RWPE2 (cell line): ENCODE measurements around the gene GJB6.

Source experiments
- ATAC-seq: fragments of 200-7000 bp; cut with Tn5 transposase; 3 replicates; pipeline ENCODE4 v1.9.1; 2021; ENCODE audit warnings: low read depth
- DNase-seq: peaks from one replicate; pipeline ENCODE4 v3.0.0-alpha.2; 2020; ENCODE audit warnings: low spot score
- H3K27ac ChIP-seq: fragments of 450-650 bp; 2 replicates; pipeline ENCODE4 v1.5.1; 2017; ENCODE audit warnings: mild to moderate bottlenecking; ENCODE audit not compliant: poor library complexity, severe bottlenecking
- H3K27me3 ChIP-seq: fragments of 250-450 bp; sonication (Bioruptor Pico); 2 replicates; pipeline ENCODE4 v1.5.1; 2021; ENCODE audit warnings: mild to moderate bottlenecking, moderate library complexity; ENCODE audit not compliant: insufficient read depth, poor library complexity, severe bottlenecking
- H3K36me3 ChIP-seq: fragments of 250-450 bp; sonication (Bioruptor Pico); 2 replicates; pipeline ENCODE4 v1.5.1; 2020; ENCODE audit warnings: low read depth, mild to moderate bottlenecking, moderate library complexity
- H3K4me1 ChIP-seq: fragments of 250-450 bp; sonication (Bioruptor Pico); 2 replicates; pipeline ENCODE4 v1.5.1; 2021; ENCODE audit warnings: mild to moderate bottlenecking, moderate library complexity; ENCODE audit not compliant: insufficient read depth, poor library complexity, severe bottlenecking
- H3K4me3 ChIP-seq: fragments of 250-450 bp; sonication (Bioruptor Pico); 2 replicates; pipeline ENCODE4 v1.5.1; 2021; ENCODE audit warnings: mild to moderate bottlenecking, moderate library complexity; ENCODE audit not compliant: severe bottlenecking
- H3K9me3 ChIP-seq: fragments of 250-450 bp; sonication (Bioruptor Pico); 2 replicates; pipeline ENCODE4 v1.5.1; 2021; ENCODE audit warnings: mild to moderate bottlenecking, moderate library complexity; ENCODE audit not compliant: severe bottlenecking
- CTCF ChIP-seq: fragments of 450-650 bp; IDR thresholded peaks from one replicate; pipeline ENCODE4 v1.5.1; 2017; ENCODE audit warnings: mild to moderate bottlenecking, moderate library complexity; ENCODE audit not compliant: poor library complexity, severe bottlenecking

The GJB6 gene

GRCh38 chr13:20247403-20247802, 15.3 kb upstream of the GJB6 start:
- Histone ChIP-seq H3K27ac (no peak overlapping the region), H3K9me3 (no peaks in the 10 kb centered on the region), H3K27me3 (no peaks in the 10 kb centered on the region), H3K4me3 (no peak overlapping the region), H3K36me3 (no peaks in the 10 kb centered on the region), H3K4me1 (no peaks in the 10 kb centered on the region)
- no peak for TF ChIP-seq CTCF
- no peak for ATAC-seq
- no peak for DNase-seq

DNA sequence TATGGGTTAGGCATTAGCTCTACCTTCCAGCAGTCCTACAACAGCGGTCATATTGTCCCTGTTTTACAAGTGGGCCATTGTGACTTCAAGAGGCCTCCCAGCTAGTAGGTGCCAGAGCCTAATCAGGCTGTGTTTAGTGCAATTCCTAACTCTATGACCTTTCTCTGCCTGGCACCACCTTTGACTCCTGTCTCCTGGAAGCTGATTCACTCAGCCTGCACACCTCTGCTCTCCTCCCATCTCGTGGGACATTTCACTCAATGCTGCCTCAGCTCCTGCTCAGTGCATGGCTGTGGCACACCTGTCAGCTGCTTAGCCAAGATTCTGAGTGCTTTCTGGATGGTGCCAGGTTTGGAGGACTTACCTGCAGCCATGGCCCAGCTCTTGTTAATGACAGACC, 9.5 kb upstream of the GJB6 start:
- DNase-seq (no peak), ATAC-seq (no peak)
- H3K4me3 ChIP-seq: no peak overlapping the region
- H3K36me3 ChIP-seq: no peaks in the 10 kb centered on the region
- no peak overlapping the region for H3K27ac ChIP-seq
- H3K9me3 ChIP-seq: no peaks in the 10 kb centered on the region
- no peaks in the 10 kb centered on the region for H3K4me1 ChIP-seq
- TF ChIP-seq CTCF: no peak
- H3K27me3 ChIP-seq: no peaks in the 10 kb centered on the region

DNA sequence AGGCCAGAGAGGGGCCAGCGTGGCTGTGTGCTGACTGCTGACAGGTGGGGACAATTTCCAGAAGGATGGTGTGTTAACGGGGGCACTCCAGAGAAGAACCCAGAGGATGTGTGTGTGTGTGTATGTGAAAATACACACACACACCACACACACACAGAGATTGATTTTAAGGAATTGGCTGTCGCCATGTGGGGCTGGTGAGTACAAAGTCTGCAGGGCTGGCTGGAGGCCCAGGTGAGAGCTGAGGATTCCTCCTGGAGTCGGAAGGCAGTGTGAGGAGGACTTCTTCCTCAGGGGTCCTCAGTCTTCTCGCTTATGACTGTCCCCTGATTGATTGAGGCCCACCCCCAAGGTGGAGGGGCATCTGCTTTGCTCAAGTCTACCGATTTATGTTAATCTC, 7.6 kb upstream of the GJB6 start:
- H3K27me3 ChIP-seq: no peaks in the 10 kb centered on the region
- ATAC-seq (no peak), DNase-seq (no peak)
- H3K36me3 ChIP-seq: no peaks in the 10 kb centered on the region
- no peak overlapping the region for H3K27ac ChIP-seq
- H3K4me1 ChIP-seq: no peaks in the 10 kb centered on the region
- H3K9me3 ChIP-seq: no peaks in the 10 kb centered on the region
- no peak overlapping the region for H3K4me3 ChIP-seq
- TF ChIP-seq CTCF: no peak

GRCh38 chr13:20232556-20233277, 598 bp upstream of the GJB6 start:
- no peak for DNase-seq
- peak overlapping the region; percentile 32 for H3K4me3 ChIP-seq
- no peaks in the 10 kb centered on the region for H3K4me1 ChIP-seq
- no peak for ATAC-seq
- H3K9me3 ChIP-seq: no peaks in the 10 kb centered on the region
- H3K36me3 ChIP-seq: no peaks in the 10 kb centered on the region
- no peak overlapping the region for H3K27ac ChIP-seq
- TF ChIP-seq CTCF: no peak
- H3K27me3 ChIP-seq: peaks cover 3% of the 10 kb centered on the region
